HepG2 (cell line): ENCODE measurements around the gene PAPOLB. TPM values are rescaled to one million over a fixed set of nuclear protein-coding genes. Genes with fewer than 3 reads are reported as not detected.
A peak's percentile ranks its signal among the peaks of the same experiment; 100 is the strongest.

Source experiments
- ATAC-seq: fragments of 200-7000 bp; cut with Tn5 transposase; 3 replicates; pipeline ENCODE4 v1.9.1; 2020; ENCODE audit warnings: mild to moderate bottlenecking, moderate library complexity
- BruUV-seq: library from RNA; stranded (reverse); fragments of 400-500 nt; replicated peaks from 2 replicates; lab custom pipeline; 2021; lab: Mats Ljungman, UMichigan
- CTCF ChIA-PET: fragments of 300-600 bp; formaldehyde crosslinking; extraction: SDS; loops from one replicate; lab custom pipeline; 2021; ENCODE audit warnings: low total read pairs, inconsistent platforms, low intra/inter-chr PET ratio; lab: Yijun Ruan, JAX
- POLR2A ChIA-PET: fragments of 350-600 bp; sonication (Branson Sonifier 250); formaldehyde crosslinking; loops from one replicate; lab custom pipeline; 2020; ENCODE audit warnings: antibody characterized with exemption, inconsistent platforms; lab: Yijun Ruan, JAX
- DNase-seq: peaks from one replicate; pipeline ENCODE4 v3.0.0-alpha.2; 2015; ENCODE audit warnings: low spot score
- FAIRE-seq: peaks from 3 replicates; lab custom pipeline; 2011; peaks lifted over from hg19 to GRCh38; lab: Jason Lieb, UNC
- H2AFZ ChIP-seq: one replicate; pipeline ENCODE4 v1.6.1; 2011; ENCODE audit warnings: low read length, inconsistent platforms
- H3K27ac ChIP-seq: fragments of 300-600 bp; 3 replicates; pipeline ENCODE4 v1.8.0; 2011; ENCODE audit warnings: mixed run types, mild to moderate bottlenecking, mixed read lengths, low read length, inconsistent platforms; ENCODE audit not compliant: insufficient read depth; ENCODE audit errors: extremely low read length
- H3K27me3 ChIP-seq, 2 experiments: fragments of 200-600 bp in 1 of 2; 2 replicates in 1 of 2; 3 replicates in 1 of 2; pipeline versions ENCODE4 v1.6.0 to v1.8.0; 2011; ENCODE audit warnings: low read length in 2 of 2, mild to moderate bottlenecking in 2 of 2, moderate library complexity in 2 of 2, inconsistent platforms in 1 of 2; ENCODE audit not compliant: insufficient read depth in 2 of 2, control insufficient read depth in 1 of 2
- H3K36me3 ChIP-seq, 2 experiments: fragments of 200-600 bp in 1 of 2; replicated peaks in 1 of 2; 2 replicates in 1 of 2; 3 replicates in 1 of 2; pipeline versions ENCODE4 v1.5.1 to v1.8.0; 2011; ENCODE audit warnings: low read length in 2 of 2, inconsistent platforms in 1 of 2; ENCODE audit not compliant: insufficient read depth in 2 of 2, control insufficient read depth in 1 of 2
- H3K4me1 ChIP-seq: 2 replicates; pipeline ENCODE4 v1.5.1; 2012; ENCODE audit warnings: low read length, inconsistent platforms; ENCODE audit not compliant: insufficient read depth
- H3K4me2 ChIP-seq: 2 replicates; pipeline ENCODE4 v1.6.0; 2011; ENCODE audit warnings: low read depth, low read length, inconsistent platforms
- H3K4me3 ChIP-seq, 3 experiments: fragments of 200-600 bp in 1 of 3; sonication (generic), shearing (Covaris generic) in 1 of 3; replicated peaks in 1 of 3; 2 replicates each; pipeline ENCODE4 v1.5.1; 2011 to 2016; ENCODE audit warnings: low read length in 3 of 3, inconsistent platforms in 2 of 3, low read depth in 2 of 3, mild to moderate bottlenecking in 2 of 3, control low read depth in 1 of 3, mixed read lengths in 1 of 3; ENCODE audit not compliant: insufficient read depth in 1 of 3
- H3K79me2 ChIP-seq: one replicate; pipeline ENCODE4 v1.6.1; 2011; ENCODE audit warnings: low read length, inconsistent platforms; ENCODE audit not compliant: insufficient read depth
- H3K9ac ChIP-seq: 2 replicates; pipeline ENCODE4 v1.6.0; 2011; ENCODE audit warnings: mild to moderate bottlenecking, low read depth, low read length, inconsistent platforms; ENCODE audit not compliant: insufficient read depth
- H3K9me3 ChIP-seq: 2 replicates; pipeline ENCODE4 v1.5.1; 2012; ENCODE audit warnings: mild to moderate bottlenecking, low read length
- H4K20me1 ChIP-seq: 2 replicates; pipeline ENCODE4 v1.6.0; 2011; ENCODE audit warnings: inconsistent platforms, mild to moderate bottlenecking, low read length, moderate library complexity; ENCODE audit not compliant: insufficient read depth
- E2F2 ChIP-seq: sonication (generic); formaldehyde crosslinking; IDR thresholded peaks from 2 replicates; pipeline ENCODE4 v1.4.0; 2020; ENCODE audit warnings: missing genetic modification reagents, borderline replicate concordance
- PLRG1 ChIP-seq: fragments of 450-650 bp; conservative IDR thresholded peaks from 2 replicates; pipeline ENCODE4 v1.6.1; 2016
- POLR2A ChIP-seq, 2 experiments: IDR thresholded peaks; 2 replicates each; pipeline ENCODE4 v1.6.1; 2011; ENCODE audit warnings: low read depth in 2 of 2, low read length in 2 of 2, mild to moderate bottlenecking in 1 of 2, moderate library complexity in 1 of 2; ENCODE audit not compliant: insufficient read depth in 1 of 2
- THAP7 ChIP-seq: sonication (generic); formaldehyde crosslinking; IDR thresholded peaks from 2 replicates; pipeline ENCODE4 v1.8.1; 2023; ENCODE audit warnings: mild to moderate bottlenecking, missing genetic modification reagents
- ZFY ChIP-seq: sonication (generic); formaldehyde crosslinking; IDR thresholded peaks from 2 replicates; pipeline ENCODE4 v1.4.0; 2020; ENCODE audit warnings: missing genetic modification reagents
- ZNF121 ChIP-seq: sonication (generic); formaldehyde crosslinking; IDR thresholded peaks from 2 replicates; pipeline ENCODE4 v1.5.0; 2020; ENCODE audit warnings: mild to moderate bottlenecking, missing genetic modification reagents
- ZNF350 ChIP-seq: sonication (generic); formaldehyde crosslinking; IDR thresholded peaks from 2 replicates; pipeline ENCODE4 v1.4.0; 2020; ENCODE audit warnings: mild to moderate bottlenecking, low read depth, missing genetic modification reagents, borderline replicate concordance
- ZNF879 ChIP-seq: sonication (generic); formaldehyde crosslinking; IDR thresholded peaks from 2 replicates; pipeline ENCODE4 v1.8.1; 2023; ENCODE audit warnings: missing genetic modification reagents
- WGBS: methylation state at CpG from one replicate; pipeline ENCODE4 v1.1.6; 2017; ENCODE audit warnings: low lambda C conversion rate; 5-methylcytosine and 5-hydroxymethylcytosine counted together
- in situ Hi-C: cut with HindIII; loops from 2 replicates; pipeline ENCODE4 v1.10.0; 2017; ENCODE audit warnings: low pct_unique_long_range_greater_than_20kb; ENCODE audit not compliant: extremely low pct_ligation_motif_present
- intact Hi-C: fragments of 100-400 bp; cut with micrococcal nuclease; formaldehyde crosslinking; loops from one replicate; pipeline ENCODE4 v1.10.0; 2022; ENCODE audit not compliant: unreplicated experiment
- polyA plus RNA-seq, 8 experiments: library from polyadenylated mRNA; depleted of rRNA in 3 of 8; stranded (reverse) in 7 of 8; unstranded in 1 of 8; fragments of >200 nt; fragmentation: Illumina TruSeq in 4 of 8; extraction: Trizol in 4 of 8; gene quantifications; 2 replicates each; pipeline versions ENCODE4 v1.2.1 to v1.2.3, GENCODE V29; 2011 to 2016; ENCODE audit warnings: low read depth in 4 of 8, missing spikeins in 1 of 8, mixed read lengths in 1 of 8; ENCODE audit not compliant: insufficient read depth in 1 of 8
- total RNA-seq, 5 experiments: library from RNA; depleted of rRNA; stranded (reverse); fragments of >200 nt; fragmentation: Illumina TruSeq; extraction: Trizol; gene quantifications; 2 replicates each; pipeline ENCODE4 v1.2.3, GENCODE V29; 2016; ENCODE audit warnings: low read depth in 1 of 5

The PAPOLB gene
- total and polyA plus RNA-seq, 2 of the 13 experiments (the other 11 are each of a cell fraction or from before 2014, with no cell fraction given), result not detected

- BruUV-seq, result no TSS peak
- Histone ChIP-seq H3K4me1 (peaks cover 28% of the 10 kb centered on the region), H3K36me3 (no peaks in the 10 kb centered on the region), H2AFZ (peak overlapping the region; percentile 33), H3K4me2 (peak overlapping the region; percentile 87), H3K4me3 (peak overlapping the region in 1 of 3 experiments; percentile 67; a peak in 1 of 6 replicates), H3K9me3 (no peaks in the 10 kb centered on the region), H3K27ac (no peak overlapping the region), H3K27me3 (peaks cover 2 to 29% of the 10 kb centered on the region in 2 experiments; a peak in 4 of 5 replicates), H3K79me2 (no peaks in the 10 kb centered on the region), H4K20me1 (no peaks in the 10 kb centered on the region), H3K9ac (no peak overlapping the region)
- FAIRE-seq (no peak), ATAC-seq (peak; percentile 24), DNase-seq (no peak)
- in situ Hi-C loops, result no loop called here
- CTCF ChIA-PET, result no interaction called here
- POLR2A ChIA-PET, result no interaction called here
- intact Hi-C loops, result loop anchor here (10.0 kb wide), 1 partner anchor 943 kb away; the partner anchor contains the start of gene RNF216
- no peak for TF ChIP-seq PLRG1
- TF ChIP-seq POLR2A (IDR thresholded peaks at IDR 0.05; ENCODE audit: insufficient read depth in 1 of 2, low read depth in 2 of 2, low read length in 2 of 2), result no peak
- peak; percentile 2; the same call in 1 of the 2 replicates for TF ChIP-seq ZFY (CRISPR knock-in tag)
- TF ChIP-seq ZNF350 (CRISPR knock-in tag), result 0 out of 2 replicates have a peak, but pooled peaks have one; percentile 3
- TF ChIP-seq ZNF121, result peak; percentile 65
- TF ChIP-seq ZNF879, result 0 out of 2 replicates have a peak, but pooled peaks have one; percentile 16
- TF ChIP-seq THAP7 (CRISPR knock-in tag), result peak; percentile 57; the same call in 1 of the 2 replicates
- TF ChIP-seq E2F2 (CRISPR knock-in tag), result no peak
- 61% methylated on average over 13 of the region's 13 CpGs for WGBS
Measured at GRCh38 chr7:4841836-4842235, 20.0 kb downstream of the PAPOLB start.
